H9 (cell line): ENCODE data around the gene RNF111. TPM values are rescaled to one million over a fixed set of nuclear protein-coding genes. Genes with fewer than 3 reads are reported as not detected.

ENCODE experiments used
- DNase-seq: peaks from one replicate; pipeline ENCODE4 v3.0.0-alpha.2; 2017
- H2AFZ ChIP-seq: one replicate; pipeline ENCODE4 v1.6.1; 2013; ENCODE audit warnings: mild to moderate bottlenecking, low read length, control low read depth, moderate library complexity
- H2AK5ac ChIP-seq: 2 replicates; pipeline ENCODE4 v1.6.1; 2013; ENCODE audit warnings: low read length, control low read depth, mixed read lengths; ENCODE audit not compliant: insufficient read length
- H2BK120ac ChIP-seq: one replicate; pipeline ENCODE4 v1.6.1; 2013; ENCODE audit warnings: low read depth, mild to moderate bottlenecking, low read length, control low read depth, inconsistent platforms; ENCODE audit not compliant: poor library complexity, severe bottlenecking
- H2BK12ac ChIP-seq: 2 replicates; pipeline ENCODE4 v1.6.1; 2013; ENCODE audit warnings: low read length, control low read depth, mixed read lengths, low read depth; ENCODE audit not compliant: insufficient read length
- H2BK15ac ChIP-seq: 2 replicates; pipeline ENCODE4 v1.6.1; 2013; ENCODE audit warnings: low read depth, low read length, control low read depth
- H2BK20ac ChIP-seq: one replicate; pipeline ENCODE4 v1.6.1; 2013; ENCODE audit warnings: low read depth, mild to moderate bottlenecking, low read length, control low read depth, inconsistent platforms; ENCODE audit not compliant: poor library complexity, severe bottlenecking
- H2BK5ac ChIP-seq: 2 replicates; pipeline ENCODE4 v1.6.1; 2013; ENCODE audit warnings: low read length, control low read depth, mixed read lengths; ENCODE audit not compliant: insufficient read length
- H3K14ac ChIP-seq: 2 replicates; pipeline ENCODE4 v1.6.1; 2013; ENCODE audit warnings: low read length, control low read depth; ENCODE audit not compliant: insufficient read depth
- H3K18ac ChIP-seq: 2 replicates; pipeline ENCODE4 v1.6.1; 2013; ENCODE audit warnings: low read depth, mild to moderate bottlenecking, mixed read lengths, low read length, control low read depth; ENCODE audit not compliant: insufficient read length
- H3K23ac ChIP-seq: 2 replicates; pipeline ENCODE4 v1.6.1; 2013; ENCODE audit warnings: low read length, control low read depth, mixed read lengths, low read depth; ENCODE audit not compliant: insufficient read length
- H3K23me2 ChIP-seq: 2 replicates; pipeline ENCODE4 v1.6.1; 2013; ENCODE audit warnings: low read depth, mild to moderate bottlenecking, mixed read lengths, low read length, control low read depth; ENCODE audit not compliant: insufficient read length, poor library complexity, severe bottlenecking
- H3K27ac ChIP-seq: 2 replicates; pipeline ENCODE4 v1.5.1; 2013; ENCODE audit warnings: low read length, control low read depth, mixed read lengths, low read depth; ENCODE audit not compliant: insufficient read length
- H3K27me3 ChIP-seq: 2 replicates; pipeline ENCODE4 v1.6.1; 2013; ENCODE audit warnings: low read length, control low read depth, inconsistent platforms; ENCODE audit not compliant: insufficient read depth
- H3K4ac ChIP-seq: 2 replicates; pipeline ENCODE4 v1.6.1; 2013; ENCODE audit warnings: low read depth, mild to moderate bottlenecking, control low read depth, inconsistent platforms, low read length, moderate library complexity
- H3K4me1 ChIP-seq: 2 replicates; pipeline ENCODE4 v1.6.1; 2013; ENCODE audit warnings: low read length, control low read depth, inconsistent platforms; ENCODE audit not compliant: insufficient read depth
- H3K4me2 ChIP-seq: 2 replicates; pipeline ENCODE4 v1.6.1; 2013; ENCODE audit warnings: low read length, control low read depth, mixed read lengths; ENCODE audit not compliant: insufficient read length, insufficient read depth
- H3K56ac ChIP-seq: 2 replicates; pipeline ENCODE4 v1.6.1; 2013; ENCODE audit warnings: low read depth, mild to moderate bottlenecking, mixed read lengths, low read length, control low read depth; ENCODE audit not compliant: insufficient read length
- H3K79me1 ChIP-seq: 2 replicates; pipeline ENCODE4 v1.6.1; 2013; ENCODE audit warnings: low read depth, mild to moderate bottlenecking, moderate library complexity, low read length, control low read depth, inconsistent platforms; ENCODE audit not compliant: insufficient read depth, poor library complexity, severe bottlenecking
- H3K79me2 ChIP-seq: 2 replicates; pipeline ENCODE4 v1.6.1; 2013; ENCODE audit warnings: low read length, control low read depth, inconsistent platforms; ENCODE audit not compliant: insufficient read depth
- H3K9ac ChIP-seq: 2 replicates; pipeline ENCODE4 v1.6.1; 2013; ENCODE audit warnings: low read length, control low read depth, mixed read lengths; ENCODE audit not compliant: insufficient read length; ENCODE audit errors: extremely low read depth
- H3K9me3 ChIP-seq: one replicate; pipeline ENCODE4 v1.6.1; 2013; ENCODE audit warnings: low read depth, low read length, inconsistent platforms; ENCODE audit not compliant: control insufficient read depth
- H3T11ph ChIP-seq: one replicate; pipeline ENCODE4 v1.6.1; 2013; ENCODE audit warnings: mild to moderate bottlenecking, low read length, control low read depth, inconsistent platforms
- H4K20me1 ChIP-seq: one replicate; pipeline ENCODE4 v1.6.1; 2013; ENCODE audit not compliant: control insufficient read depth, insufficient read length, insufficient read depth
- H4K5ac ChIP-seq: 2 replicates; pipeline ENCODE4 v1.6.1; 2013; ENCODE audit warnings: low read depth, mild to moderate bottlenecking, mixed read lengths, low read length, control low read depth; ENCODE audit not compliant: insufficient read length
- H4K8ac ChIP-seq: replicated peaks from 2 replicates; pipeline ENCODE4 v1.6.1; 2013; ENCODE audit warnings: low read length, control low read depth, mixed read lengths, low read depth; ENCODE audit not compliant: insufficient read length
- H4K91ac ChIP-seq: 2 replicates; pipeline ENCODE4 v1.6.1; 2013; ENCODE audit warnings: low read depth, mild to moderate bottlenecking, moderate library complexity, mixed read lengths, low read length, control low read depth; ENCODE audit not compliant: insufficient read length
- H3K27ac Mint-ChIP-seq, 3 experiments: 2 replicates in 2 of 3; 3 replicates in 1 of 3; pipeline ENCODE4 v1.8.0; 2020 to 2021; ENCODE audit warnings: mixed read lengths in 3 of 3, mild to moderate bottlenecking in 1 of 3, moderate library complexity in 1 of 3
- H3K27me3 Mint-ChIP-seq: 2 replicates; pipeline ENCODE4 v1.8.0; 2021; ENCODE audit warnings: low read depth, mild to moderate bottlenecking, moderate library complexity, mixed read lengths
- H3K36me3 Mint-ChIP-seq, 3 experiments: 2 replicates in 2 of 3; 3 replicates in 1 of 3; pipeline ENCODE4 v1.8.0; 2020 to 2021; ENCODE audit warnings: low read depth in 3 of 3, mixed read lengths in 3 of 3; ENCODE audit not compliant: insufficient read depth in 1 of 3
- H3K4me1 Mint-ChIP-seq, 2 experiments: 2 replicates each; pipeline ENCODE4 v1.8.0; 2020; ENCODE audit warnings: mixed read lengths in 2 of 2
- H3K4me3 Mint-ChIP-seq, 2 experiments: 2 replicates in 1 of 2; 3 replicates in 1 of 2; pipeline ENCODE4 v1.8.0; 2020 to 2021; ENCODE audit warnings: mild to moderate bottlenecking in 2 of 2, mixed read lengths in 2 of 2, moderate library complexity in 1 of 2
- H3K9me3 Mint-ChIP-seq, 2 experiments: 2 replicates in 1 of 2; 3 replicates in 1 of 2; pipeline ENCODE4 v1.8.0; 2020; ENCODE audit warnings: mild to moderate bottlenecking in 2 of 2, mixed read lengths in 2 of 2, moderate library complexity in 1 of 2
- WGBS: extraction: QIAGEN DNeasy Blood & Tissue Kit; methylation state at CpG from one replicate; pipeline ENCODE4 v1.1.7; 2013; ENCODE audit warnings: missing lambda C conversion rate, low lambda C conversion rate, mixed read lengths; ENCODE audit not compliant: insufficient read length; ENCODE audit errors: extremely low coverage; 5-methylcytosine and 5-hydroxymethylcytosine counted together
- total RNA-seq: library from RNA; stranded (reverse); gene quantifications from 2 replicates; pipeline ENCODE4 v1.2.1, GENCODE V29; 2021
- TF ChIP-seq, protein P1 (sequence below): fragments of 200-600 bp; sonication (generic); conservative IDR thresholded peaks from 3 replicates; pipeline ENCODE4 v1.8.0; 2021; ENCODE audit warnings: antibody characterized with exemption, mild to moderate bottlenecking

The RNF111 gene
- total RNA-seq, 1 experiment from 2014 or later: 28.0 TPM

DNA sequence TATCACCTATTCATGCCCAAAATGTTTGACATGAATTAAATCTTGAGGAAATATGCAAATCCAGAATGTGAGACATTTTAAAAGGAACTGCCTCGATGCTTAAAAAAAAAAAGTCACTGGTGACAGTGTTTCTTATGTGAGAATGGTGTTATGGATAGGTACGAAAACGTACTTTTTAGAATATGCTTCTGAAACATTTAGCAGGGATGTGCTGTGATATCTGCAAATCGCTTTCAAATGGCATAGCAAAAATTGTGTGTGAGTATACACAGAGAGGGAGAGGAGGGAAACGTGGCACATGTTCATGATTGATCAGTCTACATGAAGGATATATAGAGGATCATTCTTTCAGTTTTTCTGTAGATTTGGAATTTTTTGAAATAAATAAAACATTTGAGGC lies 133.5 kb downstream of the RNF111 start:
- H2BK15ac ChIP-seq: no peak overlapping the region
- H2BK120ac ChIP-seq: no peak overlapping the region
- no peak overlapping the region for H3T11ph ChIP-seq
- no peaks in the 10 kb centered on the region for H3K9me3 ChIP-seq
- H3K27me3 Mint-ChIP-seq: no peaks in the 10 kb centered on the region
- H3K4ac ChIP-seq: no peak overlapping the region
- no peaks in the 10 kb centered on the region for H3K79me1 ChIP-seq
- H3K4me2 ChIP-seq: no peak overlapping the region
- no peak overlapping the region for H2BK5ac ChIP-seq
- H4K5ac ChIP-seq: no peak overlapping the region
- H3K27me3 ChIP-seq: no peaks in the 10 kb centered on the region
- H3K4me3 Mint-ChIP-seq: no peak overlapping the region
- no peak overlapping the region for H3K18ac ChIP-seq
- H2BK12ac ChIP-seq: no peak overlapping the region
- no peak overlapping the region for H4K91ac ChIP-seq
- no peaks in the 10 kb centered on the region for H4K20me1 ChIP-seq
- no peak overlapping the region for H2BK20ac ChIP-seq
- no peaks in the 10 kb centered on the region for H3K23me2 ChIP-seq
- H3K79me2 ChIP-seq: no peaks in the 10 kb centered on the region
- H3K23ac ChIP-seq: no peak overlapping the region
- no peak overlapping the region for H3K56ac ChIP-seq
- H3K27ac ChIP-seq: no peak overlapping the region
- H2AK5ac ChIP-seq: no peak overlapping the region
- no peak overlapping the region for H3K14ac ChIP-seq
- DNase-seq: no peak
- H3K9ac ChIP-seq: no peak overlapping the region
- no peak overlapping the region for H4K8ac ChIP-seq
- no peaks in the 10 kb centered on the region for H3K4me1 Mint-ChIP-seq
- peaks cover 60 to 92% (median 85%) of the 10 kb centered on the region in 3 experiments for H3K36me3 Mint-ChIP-seq
- H2AFZ ChIP-seq: no peak overlapping the region
- TF ChIP-seq, protein P1, sequence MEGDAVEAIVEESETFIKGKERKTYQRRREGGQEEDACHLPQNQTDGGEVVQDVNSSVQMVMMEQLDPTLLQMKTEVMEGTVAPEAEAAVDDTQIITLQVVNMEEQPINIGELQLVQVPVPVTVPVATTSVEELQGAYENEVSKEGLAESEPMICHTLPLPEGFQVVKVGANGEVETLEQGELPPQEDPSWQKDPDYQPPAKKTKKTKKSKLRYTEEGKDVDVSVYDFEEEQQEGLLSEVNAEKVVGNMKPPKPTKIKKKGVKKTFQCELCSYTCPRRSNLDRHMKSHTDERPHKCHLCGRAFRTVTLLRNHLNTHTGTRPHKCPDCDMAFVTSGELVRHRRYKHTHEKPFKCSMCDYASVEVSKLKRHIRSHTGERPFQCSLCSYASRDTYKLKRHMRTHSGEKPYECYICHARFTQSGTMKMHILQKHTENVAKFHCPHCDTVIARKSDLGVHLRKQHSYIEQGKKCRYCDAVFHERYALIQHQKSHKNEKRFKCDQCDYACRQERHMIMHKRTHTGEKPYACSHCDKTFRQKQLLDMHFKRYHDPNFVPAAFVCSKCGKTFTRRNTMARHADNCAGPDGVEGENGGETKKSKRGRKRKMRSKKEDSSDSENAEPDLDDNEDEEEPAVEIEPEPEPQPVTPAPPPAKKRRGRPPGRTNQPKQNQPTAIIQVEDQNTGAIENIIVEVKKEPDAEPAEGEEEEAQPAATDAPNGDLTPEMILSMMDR: no peak
- peaks cover 0 to 3% of the 10 kb centered on the region in 2 experiments; a peak in 2 of 5 replicates for H3K9me3 Mint-ChIP-seq
- no peak overlapping the region; a peak in 1 of 7 replicates for H3K27ac Mint-ChIP-seq
- WGBS: no CpG with 5 or more reads among the region's 5 CpGs
- H3K4me1 ChIP-seq: no peaks in the 10 kb centered on the region
